Spinal cord (tissue), 10 donors: ENCODE measurements around the gene UBXN6. TPM values are rescaled to one million over a fixed set of nuclear protein-coding genes. Genes with fewer than 3 reads are reported as not detected.
A peak's percentile ranks its signal among the peaks of the same experiment; 100 is the strongest.

ENCODE experiments used
- DNase-seq, 6 donors: peaks; one replicate each; pipeline versions ENCODE4 v3.0.0 to v3.0.0-alpha.2; 2013 to 2015; ENCODE audit warnings: low spot score in 6 of 6, low read depth in 4 of 6
- H3K27ac ChIP-seq: one replicate; pipeline ENCODE4 v1.5.1; 2013; ENCODE audit warnings: low read depth, low read length, control low read depth
- H3K27me3 ChIP-seq: one replicate; pipeline ENCODE4 v1.6.1; 2013; ENCODE audit warnings: low read length; ENCODE audit not compliant: control insufficient read depth, insufficient read depth
- H3K36me3 ChIP-seq: one replicate; pipeline ENCODE4 v1.6.1; 2013; ENCODE audit warnings: low read length; ENCODE audit not compliant: control insufficient read depth, insufficient read depth
- H3K4me1 ChIP-seq: one replicate; pipeline ENCODE4 v1.6.1; 2013; ENCODE audit warnings: low read length; ENCODE audit not compliant: control insufficient read depth, insufficient read depth
- H3K4me3 ChIP-seq: one replicate; pipeline ENCODE4 v1.5.1; 2013; ENCODE audit warnings: low read depth, low read length, control low read depth
- H3K9me3 ChIP-seq: one replicate; pipeline ENCODE4 v1.6.1; 2013; ENCODE audit warnings: low read length; ENCODE audit not compliant: control insufficient read depth, insufficient read depth
- WGBS: methylation state at CpG from one replicate; pipeline ENCODE4 v1.1.5; 2013; ENCODE audit warnings: missing lambda C conversion rate; ENCODE audit not compliant: insufficient coverage; 5-methylcytosine and 5-hydroxymethylcytosine counted together
- polyA plus RNA-seq, 2 donors: library from polyadenylated mRNA; unstranded; fragments of 120-200 nt; gene quantifications; one replicate each; pipeline ENCODE4 v1.2.1, GENCODE V29; 2013; ENCODE audit not compliant: insufficient read length in 2 of 2
- small RNA-seq: library from RNA; depleted of rRNA; stranded (forward); fragments of <200 nt; gene quantifications from one replicate; pipeline ENCODE3, GENCODE V24; 2014; ENCODE audit warnings: low replicate concordance
- total RNA-seq, 2 donors: library from RNA; depleted of rRNA in 1 of 2; stranded (reverse); fragments of 120-200 nt in 1 of 2; fragments of >200 nt in 1 of 2; gene quantifications; one replicate each; pipeline versions ENCODE4 v1.2.3 to v1.2.4, GENCODE V29; 2013 to 2014
- donor health status: healthy.

The UBXN6 gene
- total and polyA plus RNA-seq, 4 donors = 56.2 to 139 (median 107) TPM

- H3K27ac ChIP-seq = peak overlapping the region; percentile 88
- peak in 2 of 6 donors; percentile 26 to 57 for DNase-seq
- H3K4me1 ChIP-seq = peaks cover 62% of the 10 kb centered on the region
- WGBS = 0% methylated on average over 8 of the region's 12 CpGs
- H3K27me3 ChIP-seq = no peaks in the 10 kb centered on the region
- H3K4me3 ChIP-seq = peak overlapping the region; percentile 82
- no peaks in the 10 kb centered on the region for H3K9me3 ChIP-seq
- H3K36me3 ChIP-seq = peaks cover 16% of the 10 kb centered on the region
Measured at GRCh38 chr19:4399812-4400134, 57.8 kb downstream of the UBXN6 start.

- WGBS = 52% methylated on average over 12 of the region's 15 CpGs
- Histone ChIP-seq H3K4me1 (peaks cover 78% of the 10 kb centered on the region), H3K27me3 (no peaks in the 10 kb centered on the region), H3K27ac (peak overlapping the region; percentile 67), H3K36me3 (peaks cover 18% of the 10 kb centered on the region), H3K9me3 (no peaks in the 10 kb centered on the region), H3K4me3 (no peak overlapping the region)
- peak in 1 of 6 donors; percentile 45 for DNase-seq
Measured at GRCh38 chr19:4396949-4397783, 60.4 kb downstream of the UBXN6 start.

Small RNAs within 50 kb of the gene (small RNA-seq; reads per million reads assigned to genes)
- not detected for gene MIR4746

Other genes starting within 250 kb of the UBXN6 start
- gene EBI3, start 228.3 kb downstream of the UBXN6 start, total RNA-seq = under 1 TPM; 0.69 to 0.77 TPM
- 1 to 10 TPM in 1 of 2 donors, under 1 TPM in 1; 0.89 to 1.6 TPM for gene EBI3, start 228.3 kb downstream of the UBXN6 start, polyA plus RNA-seq
- gene YJU2, start 210.7 kb downstream of the UBXN6 start, total RNA-seq = 10 to 100 TPM; 12.5 to 25.2 TPM
- 10 to 100 TPM; 26.6 to 27.0 TPM for gene YJU2, start 210.7 kb downstream of the UBXN6 start, polyA plus RNA-seq
- 10 to 100 TPM in 1 of 2 donors, 1 to 10 TPM in 1; 6.7 to 10.4 TPM for gene SHD, start 178.5 kb downstream of the UBXN6 start, total RNA-seq
- 10 to 100 TPM; 68.4 to 77.1 TPM for gene SHD, start 178.5 kb downstream of the UBXN6 start, polyA plus RNA-seq
- under 1 TPM; 0.79 to 0.94 TPM for gene TMIGD2, start 155.4 kb downstream of the UBXN6 start, total RNA-seq
- 1 to 10 TPM; 1.1 to 1.6 TPM for gene TMIGD2, start 155.4 kb downstream of the UBXN6 start, polyA plus RNA-seq
- gene FSD1, start 153.2 kb downstream of the UBXN6 start, total RNA-seq = 10 to 100 TPM; 15.9 to 34.4 TPM
- gene FSD1, start 153.2 kb downstream of the UBXN6 start, polyA plus RNA-seq = 100 to 1,000 TPM; 107 to 118 TPM
- gene STAP2, start 119.0 kb downstream of the UBXN6 start, total RNA-seq = 10 to 100 TPM in 1 of 2 donors, 1 to 10 TPM in 1; 3.2 to 21.9 TPM
- 1 to 10 TPM; 5.2 to 8.5 TPM for gene STAP2, start 119.0 kb downstream of the UBXN6 start, polyA plus RNA-seq
- gene MPND, start 114.2 kb downstream of the UBXN6 start, total RNA-seq = 10 to 100 TPM; 10.8 to 13.0 TPM
- gene MPND, start 114.2 kb downstream of the UBXN6 start, polyA plus RNA-seq = 10 to 100 TPM; 42.6 to 47.4 TPM
- 10 to 100 TPM; 14.3 to 44.1 TPM for gene SH3GL1, start 57.2 kb downstream of the UBXN6 start, total RNA-seq
- gene SH3GL1, start 57.2 kb downstream of the UBXN6 start, polyA plus RNA-seq = 100 to 1,000 TPM; 104 to 105 TPM
- gene CHAF1A, start 55.2 kb downstream of the UBXN6 start, total RNA-seq = 1 to 10 TPM; 6.2 to 9.3 TPM
- gene CHAF1A, start 55.2 kb downstream of the UBXN6 start, polyA plus RNA-seq = 10 to 100 TPM; 14.2 to 16.9 TPM
- gene HDGFL2, start 14.5 kb upstream of the UBXN6 start, total RNA-seq = 10 to 100 TPM; 23.5 to 45.3 TPM
- 10 to 100 TPM; 83.5 to 91.2 TPM for gene HDGFL2, start 14.5 kb upstream of the UBXN6 start, polyA plus RNA-seq
- gene PLIN4, start 60.7 kb upstream of the UBXN6 start, total RNA-seq = under 1 TPM; 0.30 to 0.50 TPM
- 1 to 10 TPM; 2.3 to 3.2 TPM for gene PLIN4, start 60.7 kb upstream of the UBXN6 start, polyA plus RNA-seq
- 1 to 10 TPM; 2.8 to 4.0 TPM for gene PLIN5, start 77.4 kb upstream of the UBXN6 start, total RNA-seq
- 10 to 100 TPM; 14.7 to 18.5 TPM for gene PLIN5, start 77.4 kb upstream of the UBXN6 start, polyA plus RNA-seq
- gene LRG1, start 82.2 kb upstream of the UBXN6 start, total RNA-seq = 1 to 10 TPM in 1 of 2 donors, under 1 TPM in 1; 0.39 to 1.3 TPM
- gene LRG1, start 82.2 kb upstream of the UBXN6 start, polyA plus RNA-seq = under 1 TPM; 0.36 to 0.54 TPM
- 10 to 100 TPM in 1 of 2 donors, 1 to 10 TPM in 1; 8.7 to 19.0 TPM for gene SEMA6B, start 101.9 kb upstream of the UBXN6 start, total RNA-seq
- gene SEMA6B, start 101.9 kb upstream of the UBXN6 start, polyA plus RNA-seq = 10 to 100 TPM; 58.9 to 66.8 TPM
- gene TNFAIP8L1, start 181.7 kb upstream of the UBXN6 start, total RNA-seq = 1 to 10 TPM; 5.5 to 6.3 TPM
- 10 to 100 TPM in 1 of 2 donors, 1 to 10 TPM in 1; 8.4 to 11.8 TPM for gene TNFAIP8L1, start 181.7 kb upstream of the UBXN6 start, polyA plus RNA-seq
- 10 to 100 TPM; 47.7 to 72.8 TPM for gene MYDGF, start 212.5 kb upstream of the UBXN6 start, total RNA-seq
- gene MYDGF, start 212.5 kb upstream of the UBXN6 start, polyA plus RNA-seq = 10 to 100 TPM; 68.3 to 80.0 TPM